ENCODE results near the gene SPTY2D1.
"Not testable (repeated sequence)": the region's sequence is repeated elsewhere in the genome, so short reads cannot be mapped to it uniquely, and the experiment has no call there.

SPTY2D1 gene, protein sequence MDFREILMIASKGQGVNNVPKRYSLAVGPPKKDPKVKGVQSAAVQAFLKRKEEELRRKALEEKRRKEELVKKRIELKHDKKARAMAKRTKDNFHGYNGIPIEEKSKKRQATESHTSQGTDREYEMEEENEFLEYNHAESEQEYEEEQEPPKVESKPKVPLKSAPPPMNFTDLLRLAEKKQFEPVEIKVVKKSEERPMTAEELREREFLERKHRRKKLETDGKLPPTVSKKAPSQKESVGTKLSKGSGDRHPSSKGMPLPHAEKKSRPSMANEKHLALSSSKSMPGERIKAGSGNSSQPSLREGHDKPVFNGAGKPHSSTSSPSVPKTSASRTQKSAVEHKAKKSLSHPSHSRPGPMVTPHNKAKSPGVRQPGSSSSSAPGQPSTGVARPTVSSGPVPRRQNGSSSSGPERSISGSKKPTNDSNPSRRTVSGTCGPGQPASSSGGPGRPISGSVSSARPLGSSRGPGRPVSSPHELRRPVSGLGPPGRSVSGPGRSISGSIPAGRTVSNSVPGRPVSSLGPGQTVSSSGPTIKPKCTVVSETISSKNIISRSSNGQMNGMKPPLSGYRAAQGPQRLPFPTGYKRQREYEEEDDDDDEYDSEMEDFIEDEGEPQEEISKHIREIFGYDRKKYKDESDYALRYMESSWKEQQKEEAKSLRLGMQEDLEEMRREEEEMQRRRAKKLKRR

DNA sequence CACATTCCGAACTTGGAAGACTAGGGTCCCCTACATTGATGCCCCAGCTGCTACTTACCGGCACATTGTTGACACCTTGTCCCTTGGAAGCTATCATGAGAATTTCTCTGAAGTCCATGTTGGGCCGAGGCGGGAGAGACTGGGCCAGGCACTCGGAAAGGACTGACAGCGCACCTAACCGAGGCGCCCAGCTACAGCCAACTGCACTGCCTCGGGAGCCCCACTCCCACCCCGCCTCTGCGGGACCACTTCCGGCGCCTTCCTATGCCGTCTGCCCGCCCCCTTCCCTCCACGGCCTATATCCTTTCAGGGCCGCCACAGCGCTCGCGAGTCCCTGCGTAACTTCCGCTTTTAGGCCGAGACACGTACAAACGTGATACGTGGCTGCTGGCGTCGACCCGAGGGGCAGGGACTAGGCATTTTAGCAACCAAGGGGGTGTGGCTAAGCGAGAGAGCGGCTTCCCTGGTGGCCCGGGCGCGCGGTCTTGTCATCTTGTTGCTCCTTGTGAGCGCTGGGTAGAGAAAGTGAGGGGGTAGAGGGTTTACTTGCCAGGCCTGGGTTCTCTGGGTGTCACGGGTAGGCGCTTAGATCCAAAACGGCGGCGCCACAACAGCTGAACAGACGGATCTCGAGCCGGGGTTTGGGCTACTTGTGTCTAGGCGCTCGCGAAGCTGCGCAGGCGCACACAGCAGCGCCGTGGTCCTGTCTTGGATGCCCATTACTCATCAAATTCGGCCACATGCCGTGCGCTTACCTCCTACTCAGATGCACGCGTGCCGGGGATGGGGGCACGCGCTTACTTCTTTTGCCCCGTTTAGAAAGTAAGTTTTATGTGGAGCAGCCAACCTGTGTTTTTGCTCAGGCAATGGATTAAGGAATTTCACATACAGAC is at the start of gene SPTY2D1:
TSS of gene SPTY2D1 (minus strand) at position 203 of the 893 bp plus-strand sequence. CDS start at position 118, 85 bp downstream.
- DNase-seq = peak; percentile 99 to 100

DNA sequence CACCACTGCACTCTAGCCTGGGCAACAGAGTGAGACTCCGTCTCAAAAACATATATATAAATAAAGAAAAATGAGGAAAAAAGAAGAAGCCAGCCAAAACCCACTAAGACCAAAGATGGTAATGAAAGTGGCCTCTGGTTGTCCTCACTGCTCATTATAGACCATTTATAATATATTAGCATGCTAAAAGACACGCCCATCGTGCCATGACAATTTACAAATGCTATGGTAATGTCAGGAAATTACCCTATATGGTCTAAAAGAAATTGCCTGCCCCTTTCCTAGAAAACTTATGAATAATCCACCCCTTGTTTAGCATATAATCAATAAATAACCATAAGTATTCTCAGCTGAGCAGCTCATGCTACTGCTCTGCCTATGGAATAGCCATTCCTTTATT is 48.3 kb upstream of the SPTY2D1 start:
- DNase-seq = no peak

DNA sequence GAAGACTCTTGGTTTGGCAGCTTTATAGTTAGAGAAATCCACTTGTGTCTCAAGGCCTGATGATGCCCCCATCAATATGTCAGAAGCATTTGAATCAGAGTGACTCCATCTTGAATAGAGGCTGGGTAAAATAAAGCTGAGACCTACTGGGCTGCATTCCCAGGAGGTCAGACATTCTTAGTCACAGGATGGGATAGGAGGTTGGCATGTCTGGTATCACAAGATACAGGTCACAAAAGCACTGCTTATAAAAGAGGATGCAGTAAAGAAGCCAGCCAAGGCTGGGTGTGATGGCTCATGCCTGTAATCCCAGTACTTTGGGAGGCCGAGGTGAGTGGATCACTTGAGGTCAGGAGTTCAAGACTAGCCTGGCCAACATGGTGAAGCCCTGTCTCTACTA is 47.8 kb upstream of the SPTY2D1 start:
- not testable (repeated sequence) for DNase-seq

DNA sequence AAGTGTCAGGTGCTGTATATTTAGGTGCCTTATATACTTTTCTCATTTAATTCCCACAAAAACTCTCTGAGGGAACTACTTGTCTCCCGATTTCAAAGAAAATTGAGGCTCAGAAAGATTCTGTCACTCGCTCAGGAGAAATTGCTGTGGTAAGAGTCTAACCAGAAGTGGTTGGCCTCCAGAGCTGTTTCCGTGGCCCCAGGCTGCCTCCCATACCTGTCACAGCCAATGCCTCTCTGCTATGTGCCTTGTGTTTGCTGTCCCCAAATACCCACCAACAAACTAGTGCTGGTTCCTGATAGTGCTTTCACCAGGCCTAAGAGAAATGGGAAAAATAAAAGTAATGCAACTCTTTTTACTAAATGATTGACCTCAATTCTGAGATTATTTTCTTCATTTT is 43.4 kb upstream of the SPTY2D1 start:
- DNase-seq = no peak

DNA sequence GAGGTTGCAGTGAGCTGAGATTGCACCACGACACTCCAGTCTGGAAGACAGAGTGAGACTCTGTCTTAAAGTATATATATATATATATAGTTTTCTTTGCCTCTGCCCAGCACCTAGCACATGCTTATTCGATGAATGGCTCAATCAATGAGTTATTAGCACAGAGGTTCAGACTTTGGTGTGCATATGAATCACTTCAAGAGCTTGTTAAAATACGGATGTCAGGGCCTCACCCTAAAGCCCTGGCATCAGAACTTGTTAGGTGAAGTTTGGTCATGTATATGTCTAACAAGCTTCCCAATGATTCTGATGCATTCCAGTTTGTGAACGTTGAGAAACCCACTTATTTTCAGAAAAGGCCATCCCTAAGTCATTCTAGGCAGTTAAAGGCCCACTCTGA is 42.7 kb upstream of the SPTY2D1 start:
- DNase-seq = no peak

DNA sequence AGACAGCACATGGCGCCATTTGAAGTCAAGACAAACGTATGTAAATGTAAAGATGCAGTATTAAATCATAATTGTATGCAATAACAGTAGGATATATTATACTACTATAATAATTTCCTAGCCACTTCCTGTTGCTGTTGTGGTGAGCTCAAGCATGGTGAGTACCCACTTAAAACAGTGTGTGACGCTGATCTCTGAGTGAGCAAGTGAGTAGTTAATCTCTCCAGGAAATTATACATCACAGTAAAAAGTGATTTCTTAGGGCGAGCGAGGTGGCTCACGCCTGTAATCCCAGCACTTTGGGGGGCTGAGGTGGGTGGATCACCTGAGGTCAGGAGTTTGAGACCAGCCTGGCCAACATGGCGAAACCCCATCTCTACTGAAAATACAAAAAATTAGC is 38.1 kb upstream of the SPTY2D1 start:
- DNase-seq = not testable (repeated sequence)

DNA sequence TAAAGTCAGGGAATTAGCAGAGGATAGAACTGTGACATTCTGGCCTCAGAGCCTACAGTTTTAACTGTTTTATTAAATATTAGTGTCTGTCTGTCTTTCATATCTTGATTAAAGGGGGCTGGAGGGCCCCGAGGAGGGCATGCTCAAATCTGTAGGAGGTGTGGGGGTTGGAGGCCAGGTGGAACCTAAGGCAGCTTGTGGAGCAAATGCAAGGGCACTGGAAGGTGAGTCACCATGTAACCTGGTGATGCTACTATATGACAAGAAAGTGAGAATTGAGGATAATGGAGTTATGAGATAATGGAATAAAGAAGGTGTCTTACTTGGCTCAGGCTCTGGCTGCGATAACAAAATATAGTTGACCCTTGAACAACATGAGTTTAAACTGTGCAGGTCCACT is 37.1 kb upstream of the SPTY2D1 start:
- DNase-seq = no peak

DNA sequence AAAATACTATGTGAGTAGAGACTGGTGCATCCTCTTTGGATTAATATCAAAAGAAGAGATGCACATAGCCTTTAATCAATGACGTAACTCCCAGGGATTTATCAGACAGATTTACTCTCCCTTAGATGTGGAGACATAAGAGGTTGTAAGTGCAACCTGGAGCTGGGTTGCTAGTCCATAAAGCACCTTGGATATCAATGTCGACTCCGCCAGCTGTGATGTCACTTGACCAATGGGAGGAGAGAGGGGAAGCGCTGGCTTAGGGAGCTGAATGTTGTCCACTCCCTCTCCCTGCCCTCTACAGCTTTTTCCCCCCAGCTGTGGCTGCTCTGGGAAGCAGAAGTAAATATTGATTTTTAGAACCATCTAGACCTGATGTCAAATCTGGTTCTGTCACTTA is 35.6 kb upstream of the SPTY2D1 start:
- DNase-seq = no peak

DNA sequence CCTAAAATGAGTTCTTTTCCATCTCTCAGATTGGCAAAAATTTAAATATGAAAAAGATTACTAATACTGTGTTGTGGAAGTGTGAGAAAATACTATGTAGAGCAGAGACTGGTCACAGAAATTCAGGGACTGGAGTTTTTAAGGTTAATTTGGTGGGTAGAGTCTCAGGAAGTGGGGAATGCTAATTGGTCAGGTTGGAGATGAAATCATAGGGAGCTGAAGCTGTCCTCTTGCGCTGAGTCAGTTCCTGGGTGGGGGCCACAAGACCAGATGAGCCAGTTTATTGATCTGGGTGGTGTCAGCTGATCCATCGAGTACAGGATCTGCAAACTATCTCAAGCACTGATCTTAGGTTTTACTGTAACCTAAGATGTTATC is 35.1 kb upstream of the SPTY2D1 start:
- DNase-seq = no peak

DNA sequence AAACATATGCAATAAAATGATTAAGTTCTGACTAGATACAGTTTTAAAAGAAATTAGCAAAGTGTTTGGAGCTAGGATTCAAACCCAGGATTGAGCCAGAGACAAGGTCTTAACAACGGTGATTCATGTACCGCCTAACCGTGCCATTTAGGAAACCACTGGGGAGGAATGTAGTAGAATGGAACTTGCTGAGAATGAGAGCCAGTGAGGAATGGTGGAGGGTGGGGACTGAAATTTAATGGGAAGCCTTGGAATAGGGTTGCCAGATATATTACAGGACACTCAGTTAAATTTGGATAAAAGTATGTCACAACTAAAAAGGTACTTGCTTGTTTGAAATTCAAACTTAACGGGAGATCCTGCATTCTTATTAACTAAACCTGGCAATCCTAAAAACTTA is 34.0 kb upstream of the SPTY2D1 start:
- no peak for DNase-seq

DNA sequence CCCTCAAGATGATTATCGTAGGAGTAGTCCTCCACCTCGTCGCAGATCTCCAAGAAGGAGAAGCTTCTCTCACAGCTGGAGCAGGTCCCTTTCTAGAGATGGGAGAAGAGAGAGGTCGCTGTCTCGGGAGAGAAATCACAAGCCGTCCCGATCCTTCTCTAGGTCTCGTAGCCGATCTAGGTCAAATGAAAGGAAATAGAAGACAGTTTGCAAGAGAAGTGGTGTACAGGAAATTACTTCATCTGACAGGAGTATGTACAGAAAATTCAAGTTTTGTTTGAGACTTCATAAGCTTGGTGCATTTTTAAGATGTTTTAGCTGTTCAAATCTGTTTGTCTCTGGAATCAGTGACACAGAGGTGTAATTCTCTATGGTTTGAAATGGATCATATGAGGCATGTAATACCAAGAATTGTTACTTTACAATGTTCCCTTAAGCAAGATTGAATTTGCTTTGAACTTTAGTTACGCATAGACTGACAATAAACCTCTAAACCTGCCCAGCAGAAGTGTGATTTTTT is 31.3 kb upstream of the SPTY2D1 start:
- DNase-seq = not testable (repeated sequence)

DNA sequence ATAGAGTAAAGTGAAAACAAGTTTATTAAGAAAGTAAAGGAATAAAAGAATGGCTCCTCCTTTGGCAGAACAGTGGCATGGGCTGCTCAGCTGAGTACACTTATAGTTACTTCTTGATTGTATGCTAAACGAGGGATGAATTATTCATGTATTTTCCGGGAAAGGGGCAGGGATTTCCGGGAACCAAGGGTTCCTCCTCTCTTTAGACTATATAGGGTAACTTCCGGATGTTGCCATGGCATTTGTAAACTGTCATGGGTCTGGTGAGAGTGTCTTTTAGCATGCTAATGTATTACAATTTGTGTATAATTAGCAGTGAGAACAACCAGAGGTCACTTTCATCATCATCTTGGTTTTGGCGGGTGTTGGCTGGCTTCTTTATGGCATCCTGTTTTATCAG is 23.5 kb upstream of the SPTY2D1 start:
- no peak for DNase-seq

DNA sequence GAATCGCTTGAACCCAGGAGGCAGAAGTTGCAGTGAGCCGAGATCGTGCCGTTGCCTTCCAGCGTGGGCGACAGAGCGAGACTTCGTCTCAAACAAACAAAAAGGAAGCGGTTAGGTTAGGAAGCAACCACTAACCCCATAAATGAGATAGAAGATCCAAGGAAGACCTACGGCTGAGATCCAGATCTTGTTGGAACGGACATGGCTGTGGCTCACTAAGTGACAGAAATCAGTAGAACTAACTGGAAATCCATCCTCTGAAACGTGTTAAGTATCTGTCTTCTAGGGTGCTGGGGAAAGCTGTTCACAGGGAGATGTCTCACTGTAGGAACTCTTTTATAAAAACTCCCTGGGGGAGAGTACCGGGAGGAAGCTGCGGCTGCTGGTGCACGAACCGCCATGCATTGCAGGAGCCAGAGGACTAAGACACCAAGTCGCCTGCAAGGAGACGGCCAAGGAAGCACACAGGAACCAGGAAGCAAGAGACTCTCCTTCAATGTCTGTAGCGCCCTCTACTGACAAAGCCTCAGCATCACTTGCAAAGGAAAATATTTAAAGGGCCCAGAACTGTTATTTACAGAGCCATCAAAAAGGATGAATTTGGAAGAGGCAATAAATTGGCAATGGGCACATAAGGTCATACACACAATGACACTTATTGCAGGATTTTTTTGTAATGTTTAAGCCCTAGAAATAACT is 16.9 kb upstream of the SPTY2D1 start:
- peak; percentile 39 to 62 for DNase-seq

DNA sequence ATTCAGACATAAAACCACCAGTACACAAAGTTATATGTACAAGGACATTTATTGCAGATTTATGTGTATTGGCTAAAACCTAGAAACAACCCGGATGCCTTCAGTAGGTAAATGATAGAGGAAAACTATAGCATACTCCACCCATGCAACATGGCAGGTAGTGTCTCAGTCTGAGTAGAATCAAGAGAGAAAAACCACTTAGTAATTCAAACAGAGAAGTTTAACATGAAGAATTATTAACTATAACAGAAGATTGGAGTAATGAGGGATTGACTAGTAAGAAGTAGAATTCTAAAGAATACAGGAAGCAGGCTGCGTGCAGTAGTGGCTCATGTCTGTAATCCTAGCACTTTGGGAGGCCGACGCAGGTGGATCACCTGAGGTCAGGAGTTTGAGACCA is 16.2 kb upstream of the SPTY2D1 start:
- no peak for DNase-seq

DNA sequence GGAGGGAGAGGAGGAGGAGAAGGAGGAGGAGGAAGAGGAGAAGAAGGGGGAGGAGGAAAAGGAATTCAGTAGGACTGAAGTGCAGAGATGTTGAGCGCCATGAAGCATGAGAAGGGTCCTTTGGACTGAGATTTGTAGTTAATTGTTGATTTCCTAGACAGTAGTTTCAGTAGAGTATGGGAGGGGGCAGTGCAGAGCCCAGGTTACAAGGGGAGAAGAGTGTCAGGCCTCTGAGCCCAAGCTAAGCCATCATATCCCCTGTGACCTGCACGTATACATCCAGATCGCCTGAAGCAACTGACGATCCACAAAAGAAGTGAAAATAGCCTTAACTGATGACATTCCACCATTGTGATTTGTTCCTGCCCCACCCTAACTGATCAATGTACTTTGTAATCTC is 8.9 kb upstream of the SPTY2D1 start:
- DNase-seq = not testable (repeated sequence)

DNA sequence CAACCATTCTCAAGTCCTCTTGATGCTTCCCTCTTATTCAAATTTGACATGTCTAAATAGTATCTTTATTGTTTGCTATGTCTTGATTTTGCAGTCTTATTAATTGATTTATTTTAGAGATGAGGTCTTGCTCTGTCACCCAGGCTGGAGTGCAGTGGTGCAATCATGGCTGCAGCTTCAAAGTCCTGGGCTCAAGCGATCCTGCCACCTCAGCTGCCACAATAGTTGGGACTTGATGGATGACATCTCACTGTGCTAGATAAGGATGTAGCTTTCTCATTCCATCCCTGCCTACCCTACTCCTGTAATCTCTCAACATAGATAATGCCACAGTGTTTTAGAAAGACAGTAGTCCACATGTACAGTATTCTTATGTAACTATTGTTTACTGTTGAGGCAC is 7.5 kb upstream of the SPTY2D1 start:
- DNase-seq = no peak

DNA sequence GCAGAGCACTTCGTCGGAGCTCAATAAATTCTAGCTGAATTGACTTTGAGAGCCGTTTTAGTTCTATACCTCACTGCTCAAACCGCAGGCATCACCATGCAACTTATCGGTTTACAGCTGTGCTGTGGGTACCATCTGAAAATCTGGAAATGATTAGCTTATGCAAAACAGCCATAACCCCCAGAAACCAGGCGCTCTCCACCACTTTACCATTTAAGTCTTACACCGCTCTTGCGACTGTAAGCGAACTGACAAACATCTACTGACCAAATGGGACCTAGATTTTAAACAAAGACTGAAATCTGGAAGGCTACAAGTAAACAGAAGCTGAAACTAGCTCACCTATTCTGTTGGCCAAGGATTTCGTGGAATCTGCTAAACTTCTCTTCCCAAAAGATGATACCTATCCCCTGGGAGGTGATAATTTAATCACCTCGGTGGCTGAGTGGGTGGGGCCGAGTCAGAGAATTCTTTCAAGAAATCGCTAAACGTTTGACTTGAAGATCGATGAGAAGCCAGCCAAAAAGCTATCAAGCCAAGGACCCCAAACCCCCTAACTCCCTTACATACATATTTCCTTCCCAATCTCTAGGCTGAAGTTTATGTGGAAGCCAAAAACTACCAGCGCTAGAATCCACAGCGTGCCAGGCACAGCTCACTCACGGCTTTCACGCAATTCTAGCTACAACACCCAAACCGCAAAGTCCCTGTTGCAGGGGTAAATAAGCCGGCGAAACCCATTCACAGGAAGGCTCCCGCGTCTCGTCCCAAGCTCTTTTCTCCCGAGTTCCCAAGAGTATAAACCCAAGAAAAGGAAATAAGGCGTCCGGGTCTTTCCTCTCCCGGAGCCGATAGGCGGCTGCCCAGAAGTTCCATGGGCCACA is 644 bp downstream of the SPTY2D1 start:
- DNase-seq = peak in 1 of 2 experiments; percentile 32

DNA sequence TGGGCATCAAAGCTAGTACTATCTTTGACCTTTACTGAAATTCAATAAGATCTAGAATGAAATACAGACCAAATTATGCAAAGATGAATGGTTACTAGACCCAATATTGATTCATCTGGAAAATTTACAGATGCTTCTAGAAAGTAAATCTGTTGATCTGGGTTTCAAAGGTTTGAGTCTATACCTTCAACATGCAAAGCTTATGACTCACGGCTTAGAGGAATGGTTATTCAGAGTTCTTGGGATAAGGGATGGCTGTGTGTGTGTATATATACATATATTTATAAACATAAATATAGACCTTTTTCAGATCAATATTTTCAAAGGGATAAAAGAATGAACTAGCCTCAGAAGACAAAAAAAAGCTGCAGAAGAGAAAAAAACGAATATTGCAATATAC is 1.3 kb downstream of the SPTY2D1 start:
- DNase-seq = no peak

DNA sequence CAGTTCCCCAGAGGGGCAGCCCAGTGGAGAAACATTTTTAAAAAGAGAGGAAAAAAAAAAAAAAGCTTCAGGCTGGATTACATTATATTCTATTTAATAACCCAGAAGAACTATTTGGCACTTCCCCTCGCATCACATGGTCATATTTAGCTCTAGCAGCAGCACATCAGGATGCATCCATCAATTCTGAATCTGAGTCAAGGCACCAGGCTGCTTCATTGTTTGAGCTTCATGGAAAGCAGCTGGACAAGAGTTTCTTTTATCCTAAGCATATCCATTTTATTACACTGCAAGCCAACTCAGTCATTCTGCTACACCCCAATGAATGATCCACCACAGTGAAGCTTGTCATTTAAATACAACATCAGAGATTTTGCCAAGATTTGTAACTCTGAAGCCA is 10.0 kb downstream of the SPTY2D1 start:
- no peak for DNase-seq

DNA sequence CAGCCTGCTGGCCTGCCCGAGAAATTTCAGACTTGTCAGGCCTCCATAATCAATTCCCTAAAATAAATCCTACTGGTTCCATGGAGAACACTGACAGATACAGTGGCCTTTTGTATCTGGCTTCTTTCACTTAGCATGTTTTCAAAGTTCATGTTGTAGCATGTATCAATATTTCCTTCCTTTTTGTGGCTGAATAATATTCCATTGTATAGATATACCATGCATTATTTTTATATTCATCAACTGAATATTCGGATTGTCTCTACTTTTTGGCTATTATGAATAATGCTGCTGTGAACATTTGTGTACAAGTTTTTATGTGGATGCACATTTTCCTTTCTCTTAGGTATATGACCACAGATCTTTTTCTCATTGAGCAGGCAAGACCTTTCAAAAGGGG is 10.4 kb downstream of the SPTY2D1 start:
- DNase-seq = no peak

DNA sequence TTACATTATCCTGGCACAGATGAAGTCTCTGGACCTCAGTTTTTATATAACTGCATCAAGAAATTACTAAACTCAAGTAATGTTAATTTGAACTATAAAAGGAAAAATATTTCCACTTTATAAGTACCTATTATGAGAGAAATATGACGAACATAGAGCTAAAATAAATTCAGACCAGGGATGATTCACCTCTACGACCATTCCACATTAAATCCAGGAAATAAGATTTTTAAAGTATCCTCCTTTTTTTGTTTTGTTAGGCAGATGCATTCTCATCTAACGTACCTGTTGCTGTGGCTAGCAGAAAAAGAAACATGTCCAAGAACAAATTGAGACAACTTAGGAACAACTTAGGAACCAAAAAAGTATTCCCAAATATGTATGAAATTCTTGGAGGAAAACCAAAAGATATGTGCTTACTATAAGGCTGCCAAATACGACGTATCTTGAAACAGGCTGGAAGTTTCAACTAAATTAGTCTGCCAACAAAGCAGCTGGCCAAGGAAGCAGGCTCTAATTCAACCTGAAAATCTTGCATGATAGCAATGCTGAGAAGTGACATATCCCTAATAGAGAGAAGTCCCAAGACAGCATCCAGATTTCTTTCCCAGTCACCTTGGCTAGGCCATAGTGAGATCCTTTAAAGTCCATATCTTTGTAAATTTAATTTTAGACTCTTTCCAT is 15.7 kb downstream of the SPTY2D1 start:
- no peak for DNase-seq
